Type B pancreatic cell (in vitro differentiated cells): Measurements from ENCODE around the gene MT1F. TPM values are rescaled to one million over a fixed set of nuclear protein-coding genes. Genes with fewer than 3 reads are reported as not detected.

ENCODE experiments used
- DNase-seq: peaks from one replicate; pipeline ENCODE4 v3.0.0; 2021; ENCODE audit warnings: mixed read lengths; ENCODE audit not compliant: unreplicated experiment; ENCODE audit errors: extremely low spot score
- H3K27ac Mint-ChIP-seq: 2 replicates; pipeline ENCODE4 v1.8.0; 2021; ENCODE audit warnings: mild to moderate bottlenecking, mixed read lengths
- H3K27me3 Mint-ChIP-seq: 2 replicates; pipeline ENCODE4 v1.8.0; 2021; ENCODE audit warnings: mixed read lengths
- H3K36me3 Mint-ChIP-seq: 2 replicates; pipeline ENCODE4 v1.8.0; 2021; ENCODE audit warnings: mixed read lengths
- H3K4me1 Mint-ChIP-seq: one replicate; pipeline ENCODE4 v1.8.0; 2021; ENCODE audit warnings: mixed read lengths; ENCODE audit not compliant: unreplicated experiment
- H3K4me3 Mint-ChIP-seq: 2 replicates; pipeline ENCODE4 v1.8.0; 2021; ENCODE audit warnings: mild to moderate bottlenecking, mixed read lengths
- H3K9me3 Mint-ChIP-seq: 2 replicates; pipeline ENCODE4 v1.8.0; 2021; ENCODE audit warnings: mixed read lengths
- total RNA-seq: library from RNA; stranded (reverse); gene quantifications from 2 replicates; pipeline ENCODE4 v1.2.1, GENCODE V29; 2021; ENCODE audit warnings: low replicate concordance
- TF ChIP-seq, protein P1 (sequence below): fragments of 200-600 bp; sonication (generic); conservative IDR thresholded peaks from 2 replicates; pipeline ENCODE4 v1.5.0; 2021; ENCODE audit warnings: antibody characterized with exemption, mild to moderate bottlenecking

The MT1F gene
- total RNA-seq, 1 donor from 2014 or later = 6.5 TPM

DNA sequence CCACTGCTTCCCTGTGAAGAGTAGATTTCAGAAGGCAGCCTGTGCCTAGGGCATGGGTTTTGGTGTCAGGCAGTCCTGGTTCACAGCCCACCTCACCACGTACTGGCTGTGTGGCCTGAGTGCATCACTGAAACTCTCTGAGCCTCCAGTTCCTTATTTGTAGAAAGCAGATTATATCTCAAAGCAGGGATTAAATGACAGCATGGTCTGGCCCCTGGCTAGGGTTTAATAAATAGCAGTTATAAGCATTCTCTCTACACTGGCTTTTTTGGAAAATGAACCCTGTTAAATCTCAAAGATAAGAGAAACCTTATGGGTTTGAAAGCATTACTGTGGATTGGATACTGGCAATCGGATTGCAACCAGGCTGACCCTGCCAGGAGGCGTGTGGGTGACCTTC is 28.2 kb upstream of the MT1F start:
- Mint-ChIP-seq H3K27me3 (peaks cover 88% of the 10 kb centered on the region), H3K27ac (no peak overlapping the region), H3K36me3 (no peaks in the 10 kb centered on the region), H3K9me3 (no peaks in the 10 kb centered on the region), H3K4me1 (peaks cover 10% of the 10 kb centered on the region), H3K4me3 (no peak overlapping the region)
- no peak for DNase-seq
- TF ChIP-seq, protein P1, sequence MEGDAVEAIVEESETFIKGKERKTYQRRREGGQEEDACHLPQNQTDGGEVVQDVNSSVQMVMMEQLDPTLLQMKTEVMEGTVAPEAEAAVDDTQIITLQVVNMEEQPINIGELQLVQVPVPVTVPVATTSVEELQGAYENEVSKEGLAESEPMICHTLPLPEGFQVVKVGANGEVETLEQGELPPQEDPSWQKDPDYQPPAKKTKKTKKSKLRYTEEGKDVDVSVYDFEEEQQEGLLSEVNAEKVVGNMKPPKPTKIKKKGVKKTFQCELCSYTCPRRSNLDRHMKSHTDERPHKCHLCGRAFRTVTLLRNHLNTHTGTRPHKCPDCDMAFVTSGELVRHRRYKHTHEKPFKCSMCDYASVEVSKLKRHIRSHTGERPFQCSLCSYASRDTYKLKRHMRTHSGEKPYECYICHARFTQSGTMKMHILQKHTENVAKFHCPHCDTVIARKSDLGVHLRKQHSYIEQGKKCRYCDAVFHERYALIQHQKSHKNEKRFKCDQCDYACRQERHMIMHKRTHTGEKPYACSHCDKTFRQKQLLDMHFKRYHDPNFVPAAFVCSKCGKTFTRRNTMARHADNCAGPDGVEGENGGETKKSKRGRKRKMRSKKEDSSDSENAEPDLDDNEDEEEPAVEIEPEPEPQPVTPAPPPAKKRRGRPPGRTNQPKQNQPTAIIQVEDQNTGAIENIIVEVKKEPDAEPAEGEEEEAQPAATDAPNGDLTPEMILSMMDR = no peak

DNA sequence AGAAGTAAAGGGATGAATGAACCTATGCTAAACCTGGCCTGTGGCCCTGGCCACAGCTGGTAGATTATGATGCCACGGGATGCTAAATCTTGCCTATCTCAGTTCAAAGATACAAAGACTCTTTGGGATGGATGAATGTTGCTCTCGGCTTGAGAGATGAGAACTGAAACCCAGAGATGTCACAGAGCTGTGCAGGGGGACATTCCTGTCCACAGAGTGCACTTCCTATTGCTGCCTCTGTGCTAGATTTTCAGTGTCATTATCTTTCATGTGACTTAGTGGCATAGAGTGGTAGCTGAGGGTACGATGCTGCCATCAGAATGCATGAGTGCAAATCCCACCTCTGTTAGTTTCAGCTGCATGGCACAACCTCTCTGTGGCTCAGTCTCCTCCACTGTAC is 27.6 kb upstream of the MT1F start:
- H3K4me1 Mint-ChIP-seq = peaks cover 10% of the 10 kb centered on the region
- H3K27me3 Mint-ChIP-seq = peaks cover 88% of the 10 kb centered on the region

DNA sequence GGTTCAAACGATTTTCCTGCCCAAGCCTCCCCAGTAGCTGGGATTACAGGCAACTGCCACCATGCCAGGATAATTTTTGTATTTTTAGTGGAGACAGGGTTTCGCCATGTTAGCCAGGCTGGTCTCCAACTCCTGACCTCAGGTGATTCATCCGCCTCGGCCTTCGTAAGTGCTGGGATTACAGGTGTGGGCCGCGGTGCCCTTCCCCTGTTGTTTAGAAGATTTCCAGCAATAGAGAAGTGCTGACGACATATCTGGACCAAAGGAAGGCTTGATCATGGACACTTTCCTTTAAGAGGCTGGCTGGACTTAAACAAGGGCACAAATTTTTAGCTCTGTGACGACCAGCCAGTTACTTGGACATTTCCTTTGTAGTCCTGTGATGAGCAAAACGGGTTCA is 26.6 kb upstream of the MT1F start:
- TF ChIP-seq, protein P1 = no peak
- no peak for DNase-seq
- Mint-ChIP-seq H3K36me3 (no peaks in the 10 kb centered on the region), H3K4me3 (peak overlapping the region; percentile 85), H3K9me3 (no peaks in the 10 kb centered on the region), H3K27me3 (peaks cover 88% of the 10 kb centered on the region), H3K4me1 (peaks cover 7% of the 10 kb centered on the region), H3K27ac (no peak overlapping the region)

More for the DNA sequence above, 27.6 kb upstream of the MT1F start:
- Mint-ChIP-seq H3K9me3 (no peaks in the 10 kb centered on the region), H3K27ac (peak overlapping the region; percentile 1), H3K4me3 (no peak overlapping the region), H3K36me3 (no peaks in the 10 kb centered on the region)
- no peak for DNase-seq
- TF ChIP-seq, protein P1 = no peak

DNA sequence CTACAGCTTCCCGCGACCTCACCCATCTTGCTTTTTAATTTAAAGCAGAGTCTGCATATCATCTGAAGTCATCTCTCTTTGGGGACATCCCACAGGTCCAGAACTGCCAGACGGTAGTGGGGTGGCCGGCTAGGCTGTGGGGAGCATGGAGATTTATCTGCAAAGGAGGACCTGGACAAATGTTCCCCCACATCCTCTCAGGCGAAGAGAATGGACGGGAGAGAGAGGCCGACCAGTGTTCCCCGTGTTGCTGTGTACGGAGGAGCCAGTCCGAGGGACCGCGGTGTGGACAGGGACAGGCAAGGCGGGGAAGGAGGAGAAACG is 26.0 kb upstream of the MT1F start:
- TF ChIP-seq, protein P1 = no peak
- peak overlapping the region; percentile 85 for H3K4me3 Mint-ChIP-seq
- DNase-seq = no peak
- H3K27me3 Mint-ChIP-seq = peaks cover 88% of the 10 kb centered on the region
- H3K4me1 Mint-ChIP-seq = peaks cover 7% of the 10 kb centered on the region
- H3K27ac Mint-ChIP-seq = no peak overlapping the region
- no peaks in the 10 kb centered on the region for H3K36me3 Mint-ChIP-seq
- H3K9me3 Mint-ChIP-seq = no peaks in the 10 kb centered on the region

DNA sequence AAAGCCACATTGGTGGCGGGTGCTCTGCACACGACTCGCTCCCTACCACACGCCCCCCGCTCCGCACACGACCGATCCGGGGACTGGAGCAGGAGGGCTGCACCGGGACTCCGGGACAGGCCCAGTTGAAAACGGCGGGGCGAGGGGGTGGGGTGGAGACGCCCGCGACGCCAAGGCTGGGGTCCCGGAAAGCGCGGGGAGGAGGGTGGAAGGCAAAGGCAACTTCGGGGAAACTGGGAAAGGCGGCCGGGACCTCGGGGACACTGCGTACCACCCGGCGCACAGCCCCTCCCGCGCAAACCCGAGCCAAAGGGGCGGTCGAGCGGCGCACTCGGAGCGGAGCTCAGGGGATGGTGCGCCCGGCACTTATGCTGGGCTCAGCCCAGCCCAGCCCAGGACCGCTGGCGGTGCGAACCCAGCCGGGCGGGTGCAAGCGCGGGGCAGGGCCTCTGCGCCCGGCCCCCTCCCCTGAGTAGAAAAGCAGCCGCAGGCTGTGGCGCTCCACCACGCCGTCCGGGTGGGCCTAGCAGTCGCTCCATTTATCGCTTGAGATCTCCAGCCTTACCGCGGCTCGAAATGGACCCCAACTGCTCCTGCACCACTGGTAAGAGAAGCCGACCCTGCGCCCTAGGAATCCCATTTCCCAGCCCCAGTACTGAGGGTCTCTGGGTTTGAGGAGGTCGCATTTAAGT is 25.5 kb upstream of the MT1F start, which contains the start of gene MT1M:
MT1M (plus strand) TSS at position 504 of the 692 bp plus-strand sequence; CDS start at position 577, 73 bp downstream.
- H3K4me1 Mint-ChIP-seq = peaks cover 7% of the 10 kb centered on the region
- no peak within 1 kb of the TSS for H3K27ac Mint-ChIP-seq
- H3K27me3 Mint-ChIP-seq = peaks cover 88% of the 10 kb centered on the region
- TF ChIP-seq, protein P1 = no peak
- DNase-seq = no peak
- H3K36me3 Mint-ChIP-seq = no peaks in the 10 kb centered on the region
- no peaks in the 10 kb centered on the region for H3K9me3 Mint-ChIP-seq
- peak within 1 kb of the TSS; percentile 85 for H3K4me3 Mint-ChIP-seq
